ENCODE results near the gene BTNL9. TPM values are rescaled to one million over a fixed set of nuclear protein-coding genes. Genes with fewer than 3 reads are reported as not detected.
"Not testable (repeated sequence)": the region's sequence is repeated elsewhere in the genome, so short reads cannot be mapped to it uniquely, and the experiment has no call there.

Gene BTNL9
- total RNA-seq, 3 donors from 2014 or later (not counting 1 experiment from before 2014, with no cell fraction given), result 0.54 TPM; not detected in 2

DNA sequence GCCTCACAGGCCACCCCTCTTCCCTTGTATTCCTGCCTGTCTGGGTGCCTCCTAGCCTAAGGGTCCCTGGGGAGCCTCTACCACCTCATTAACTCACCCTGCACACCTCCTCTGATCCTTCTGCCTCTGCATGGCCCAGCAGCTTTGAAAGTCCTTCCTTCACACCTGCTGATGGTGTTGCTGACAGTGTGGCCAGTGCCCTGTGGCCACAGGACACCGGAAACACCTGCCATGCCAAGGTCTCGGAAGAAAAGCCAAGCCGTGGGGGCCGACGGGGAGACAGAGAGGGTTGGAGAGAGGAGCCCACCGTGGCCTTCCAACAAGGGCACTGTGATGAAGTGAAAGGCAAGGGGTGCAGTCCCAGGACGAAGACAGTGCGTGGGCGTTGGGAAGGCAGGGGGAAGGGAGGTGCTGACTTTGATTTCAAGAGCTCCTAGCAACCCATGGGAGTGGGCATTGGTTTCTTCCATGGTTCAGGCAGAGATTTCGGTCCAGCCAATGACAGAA, 4.1 kb downstream of the BTNL9 start:
- ATAC-seq (no peak), DNase-seq (no peak)
- peaks cover 13% of the 10 kb centered on the region for H3K27me3 ChIP-seq (ENCODE audit: control insufficient read depth, insufficient read depth, low read length)
- Mint-ChIP-seq H3K4me3 (no peak overlapping the region), H3K4me1 (no peaks in the 10 kb centered on the region), H3K36me3 (no peaks in the 10 kb centered on the region), H3K9me3 (no peaks in the 10 kb centered on the region), H3K27ac (no peak overlapping the region), H3K27me3 (ENCODE audit: low read depth in 2 of 2) (peaks cover 26 to 32% of the 10 kb centered on the region in 2 donors)
- H3K36me3 ChIP-seq (ENCODE audit: control insufficient read depth, insufficient read depth, low read length), result no peaks in the 10 kb centered on the region
- no peaks in the 10 kb centered on the region for H3K4me1 ChIP-seq (ENCODE audit: control insufficient read depth, insufficient read depth, low read length)
- no peak overlapping the region for H3K27ac ChIP-seq (ENCODE audit: low read length)
- H3K9me3 ChIP-seq (ENCODE audit: control insufficient read depth, insufficient read depth, low read length), result no peaks in the 10 kb centered on the region
- no peak overlapping the region for H3K4me3 ChIP-seq (ENCODE audit: low read length)
- TF ChIP-seq, protein P1, sequence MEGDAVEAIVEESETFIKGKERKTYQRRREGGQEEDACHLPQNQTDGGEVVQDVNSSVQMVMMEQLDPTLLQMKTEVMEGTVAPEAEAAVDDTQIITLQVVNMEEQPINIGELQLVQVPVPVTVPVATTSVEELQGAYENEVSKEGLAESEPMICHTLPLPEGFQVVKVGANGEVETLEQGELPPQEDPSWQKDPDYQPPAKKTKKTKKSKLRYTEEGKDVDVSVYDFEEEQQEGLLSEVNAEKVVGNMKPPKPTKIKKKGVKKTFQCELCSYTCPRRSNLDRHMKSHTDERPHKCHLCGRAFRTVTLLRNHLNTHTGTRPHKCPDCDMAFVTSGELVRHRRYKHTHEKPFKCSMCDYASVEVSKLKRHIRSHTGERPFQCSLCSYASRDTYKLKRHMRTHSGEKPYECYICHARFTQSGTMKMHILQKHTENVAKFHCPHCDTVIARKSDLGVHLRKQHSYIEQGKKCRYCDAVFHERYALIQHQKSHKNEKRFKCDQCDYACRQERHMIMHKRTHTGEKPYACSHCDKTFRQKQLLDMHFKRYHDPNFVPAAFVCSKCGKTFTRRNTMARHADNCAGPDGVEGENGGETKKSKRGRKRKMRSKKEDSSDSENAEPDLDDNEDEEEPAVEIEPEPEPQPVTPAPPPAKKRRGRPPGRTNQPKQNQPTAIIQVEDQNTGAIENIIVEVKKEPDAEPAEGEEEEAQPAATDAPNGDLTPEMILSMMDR (IDR thresholded peaks at IDR 0.05), result no peak
- intact Hi-C loops (cut with micrococcal nuclease), result no loop called here
- WGBS (ENCODE audit: insufficient coverage), result 82% methylated on average over 10 of the region's 10 CpGs

GRCh38 chr5:181044662-181045305, 4.7 kb downstream of the BTNL9 start:
- Mint-ChIP-seq H3K27ac (no peak overlapping the region), H3K27me3 (ENCODE audit: low read depth in 2 of 2) (peaks cover 24 to 33% of the 10 kb centered on the region in 2 donors), H3K36me3 (no peaks in the 10 kb centered on the region), H3K4me1 (no peaks in the 10 kb centered on the region), H3K9me3 (no peaks in the 10 kb centered on the region), H3K4me3 (no peak overlapping the region)
- Histone ChIP-seq H3K27me3 (ENCODE audit: control insufficient read depth, insufficient read depth, low read length) (peaks cover 15% of the 10 kb centered on the region), H3K4me3 (ENCODE audit: low read length) (no peak overlapping the region), H3K27ac (ENCODE audit: low read length) (no peak overlapping the region), H3K4me1 (ENCODE audit: control insufficient read depth, insufficient read depth, low read length) (no peaks in the 10 kb centered on the region), H3K36me3 (ENCODE audit: control insufficient read depth, insufficient read depth, low read length) (no peaks in the 10 kb centered on the region), H3K9me3 (ENCODE audit: control insufficient read depth, insufficient read depth, low read length) (no peaks in the 10 kb centered on the region)
- TF ChIP-seq, protein P1 (IDR thresholded peaks at IDR 0.05), result no peak
- WGBS (ENCODE audit: insufficient coverage), result 34% methylated on average over 11 of the region's 11 CpGs
- intact Hi-C loops (cut with micrococcal nuclease), result no loop called here
- DNase-seq, result no peak
- ATAC-seq, result no peak

DNA sequence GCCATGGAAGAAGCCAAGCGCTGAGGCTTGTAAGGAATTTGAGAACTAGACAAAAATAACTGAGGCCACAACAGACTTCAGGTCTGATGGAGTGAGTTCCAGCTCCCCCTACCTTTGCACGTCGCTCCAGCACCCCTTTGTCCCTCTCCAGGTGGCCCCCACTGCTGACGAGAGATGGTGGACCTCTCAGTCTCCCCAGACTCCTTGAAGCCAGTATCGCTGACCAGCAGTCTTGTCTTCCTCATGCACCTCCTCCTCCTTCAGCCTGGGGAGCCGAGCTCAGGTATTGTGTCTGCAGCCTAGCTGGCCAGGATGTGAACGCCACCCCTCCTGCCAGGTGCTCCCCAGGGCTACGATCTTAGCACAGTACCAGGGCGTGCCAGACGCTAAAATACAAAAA, 5.2 kb downstream of the BTNL9 start:
- Histone ChIP-seq H3K4me3 (ENCODE audit: low read length) (no peak overlapping the region), H3K27me3 (ENCODE audit: control insufficient read depth, insufficient read depth, low read length) (peaks cover 17% of the 10 kb centered on the region), H3K4me1 (ENCODE audit: control insufficient read depth, insufficient read depth, low read length) (no peaks in the 10 kb centered on the region), H3K27ac (ENCODE audit: low read length) (no peak overlapping the region), H3K9me3 (ENCODE audit: control insufficient read depth, insufficient read depth, low read length) (no peaks in the 10 kb centered on the region), H3K36me3 (ENCODE audit: control insufficient read depth, insufficient read depth, low read length) (no peaks in the 10 kb centered on the region)
- ATAC-seq (no peak), DNase-seq (no peak)
- H3K36me3 Mint-ChIP-seq, result no peaks in the 10 kb centered on the region
- intact Hi-C loops (cut with micrococcal nuclease), result no loop called here
- WGBS (ENCODE audit: insufficient coverage), result 58% methylated on average over 10 of the region's 10 CpGs
- peaks cover 22 to 33% of the 10 kb centered on the region in 2 donors for H3K27me3 Mint-ChIP-seq (ENCODE audit: low read depth in 2 of 2)
- H3K4me1 Mint-ChIP-seq, result no peaks in the 10 kb centered on the region
- no peak overlapping the region for H3K27ac Mint-ChIP-seq
- no peaks in the 10 kb centered on the region for H3K9me3 Mint-ChIP-seq
- TF ChIP-seq, protein P1 (IDR thresholded peaks at IDR 0.05), result no peak
- no peak overlapping the region for H3K4me3 Mint-ChIP-seq

GRCh38 chr5:181045857-181046256, 5.8 kb downstream of the BTNL9 start:
- H3K27ac Mint-ChIP-seq; intact Hi-C loops (cut with micrococcal nuclease): not testable (repeated sequence)

More at GRCh38 chr5:181045857-181046256, 5.8 kb downstream of the BTNL9 start:
- not testable (repeated sequence) for H3K4me3 ChIP-seq (ENCODE audit: low read length); H3K4me1 Mint-ChIP-seq; H3K36me3 Mint-ChIP-seq; H3K4me1 ChIP-seq (ENCODE audit: control insufficient read depth, insufficient read depth, low read length); DNase-seq; H3K9me3 ChIP-seq (ENCODE audit: control insufficient read depth, insufficient read depth, low read length); ATAC-seq; H3K27ac ChIP-seq (ENCODE audit: low read length); H3K36me3 ChIP-seq (ENCODE audit: control insufficient read depth, insufficient read depth, low read length); H3K4me3 Mint-ChIP-seq; H3K9me3 Mint-ChIP-seq
- peaks cover 23 to 36% of the 10 kb centered on the region in 2 donors for H3K27me3 Mint-ChIP-seq (ENCODE audit: low read depth in 2 of 2)
- peaks cover 17% of the 10 kb centered on the region for H3K27me3 ChIP-seq (ENCODE audit: control insufficient read depth, insufficient read depth, low read length)
- whole genome bisulfite sequencing (ENCODE audit: insufficient coverage), result 7% methylated on average over 1 of the region's 1 CpG

Measured in natural killer cell (primary cell).